GM18867 (cell line): ENCODE data around the gene EXOC6B.
A peak's percentile ranks its signal among the peaks of the same experiment; 100 is the strongest.

Experiments
- ATAC-seq: cut with Tn5 transposase; IDR thresholded peaks from one replicate; pipeline ENCODE4 v1.9.1; 2021; ENCODE audit warnings: mild to moderate bottlenecking, moderate library complexity; ENCODE audit not compliant: unreplicated experiment

Gene EXOC6B

GRCh38 chr2:72150861-72151356, 674.9 kb downstream of the EXOC6B start:
- ATAC-seq: no peak

GRCh38 chr2:72150157-72150860, 675.5 kb downstream of the EXOC6B start:
- peak; percentile 89 for ATAC-seq

- no peak for ATAC-seq
Observed at GRCh38 chr2:72149556-72150156, 676.2 kb downstream of the EXOC6B start.

GRCh38 chr2:72148837-72149555, 676.8 kb downstream of the EXOC6B start:
- ATAC-seq: no peak

- ATAC-seq: no peak
Observed at GRCh38 chr2:72148003-72148836, 677.6 kb downstream of the EXOC6B start.

GRCh38 chr2:72147303-72147971, 678.4 kb downstream of the EXOC6B start, which contains the start of gene CYP26B1:
TSS of gene CYP26B1 (minus strand) at chr2:72147862. CDS start at chr2:72147834, 28 bp downstream.
- ATAC-seq: no peak

GRCh38 chr2:72146347-72147302, 679.2 kb downstream of the EXOC6B start:
- ATAC-seq: no peak

- no peak for ATAC-seq
Observed at GRCh38 chr2:72145658-72146329, 680.0 kb downstream of the EXOC6B start.

GRCh38 chr2:72145289-72145657, 680.6 kb downstream of the EXOC6B start:
- no peak for ATAC-seq

GRCh38 chr2:72144632-72145288, 681.1 kb downstream of the EXOC6B start:
- no peak for ATAC-seq

- no peak for ATAC-seq
Observed at GRCh38 chr2:72144274-72144631, 681.6 kb downstream of the EXOC6B start.

- ATAC-seq: no peak
Observed at GRCh38 chr2:72143441-72144273, 682.2 kb downstream of the EXOC6B start.

- ATAC-seq: no peak
Observed at GRCh38 chr2:72142570-72143440, 683.0 kb downstream of the EXOC6B start.

GRCh38 chr2:72141881-72142451, 683.9 kb downstream of the EXOC6B start:
- ATAC-seq: no peak

GRCh38 chr2:72141032-72141645, 684.7 kb downstream of the EXOC6B start:
- ATAC-seq: no peak

- ATAC-seq: no peak
Observed at GRCh38 chr2:72140621-72140960, 685.2 kb downstream of the EXOC6B start.
